Psoas muscle (tissue), 8 donors: ENCODE measurements around the gene KLRC3. TPM values are rescaled to one million over a fixed set of nuclear protein-coding genes. Genes with fewer than 3 reads are reported as not detected.

Source experiments
- ATAC-seq, 4 donors: fragments of 200-7000 bp; cut with Tn5 transposase; one replicate each; pipeline ENCODE4 v1.9.1; 2020; ENCODE audit warnings: moderate library complexity in 3 of 4, mild to moderate bottlenecking in 2 of 4
- DNase-seq, 2 donors: peaks; one replicate each; pipeline ENCODE4 v3.0.0-alpha.2; 2020
- H3K27ac ChIP-seq: fragments of 200-600 bp; one replicate; pipeline ENCODE4 v1.8.0; 2022
- H3K27me3 ChIP-seq, 3 donors: fragments of 200-600 bp in 1 of 3; one replicate each; pipeline versions ENCODE4 v1.6.1 to v1.8.0; 2013 to 2022; ENCODE audit warnings: low read length in 2 of 3, mild to moderate bottlenecking in 2 of 3, moderate library complexity in 1 of 3; ENCODE audit not compliant: insufficient read depth in 3 of 3
- H3K36me3 ChIP-seq, 2 donors: fragments of 200-600 bp in 1 of 2; one replicate each; pipeline versions ENCODE4 v1.6.1 to v1.8.0; 2013 to 2022; ENCODE audit warnings: low read depth in 1 of 2, mild to moderate bottlenecking in 1 of 2, moderate library complexity in 1 of 2; ENCODE audit not compliant: insufficient read depth in 1 of 2
- H3K4me1 ChIP-seq: fragments of 200-600 bp; one replicate; pipeline ENCODE4 v1.8.0; 2022
- H3K4me3 ChIP-seq: fragments of 200-600 bp; one replicate; pipeline ENCODE4 v1.8.0; 2022; ENCODE audit warnings: mild to moderate bottlenecking
- H3K9me3 ChIP-seq: fragments of 200-600 bp; one replicate; pipeline ENCODE4 v1.8.0; 2022
- WGBS, 3 donors: extraction: QIAGEN DNeasy Blood & Tissue Kit; methylation state at CpG; one replicate each; pipeline versions ENCODE4 v1.1.6 to v1.1.7; 2013; 5-methylcytosine and 5-hydroxymethylcytosine counted together
- intact Hi-C, 2 donors: fragments of 100-400 bp; cut with DNase I; formaldehyde crosslinking; loops; one replicate each; pipeline versions ENCODE4 v1.11.0 to v1.14.2; 2022
- polyA plus RNA-seq, 3 donors: library from polyadenylated mRNA; stranded (reverse); fragments of 200-250 nt; gene quantifications; one replicate each; pipeline ENCODE4 v1.2.3, GENCODE V29; 2013
- total RNA-seq, 4 donors: library from RNA; stranded (reverse); fragmentation: NEBNext Ultra II Directional in 2 of 4; extraction: Animal tissue kit (Norgen Biotek cat#: 25700) in 2 of 4; gene quantifications; one replicate each; pipeline versions ENCODE4 v1.2.1 to v1.2.4, GENCODE V29; 2021 to 2023
- TF ChIP-seq, protein P1 (sequence below): fragments of 200-600 bp; IDR thresholded peaks from one replicate; pipeline ENCODE4 v1.8.0; 2022; ENCODE audit warnings: antibody characterized with exemption
- donor health status: healthy with polysubstance abuse.
- donor health status: DM: no; HTN: no; CAD: no; lungs with moderate emphysema.
- donor health status: Bipolar disorder and iron deficiency.
- donor health status: healthy.
- donor health status: DM: yes; HTN: yes; CAD: no.
- donor health status: DM: no; HTN: no; CAD: no.
- donor health status: DM: no; HTN: no; CAD: no.
- donor health status: DM: yes; HTN: yes; CAD: no.

KLRC3 gene
- total and polyA plus RNA-seq, 7 donors = not detected

DNA sequence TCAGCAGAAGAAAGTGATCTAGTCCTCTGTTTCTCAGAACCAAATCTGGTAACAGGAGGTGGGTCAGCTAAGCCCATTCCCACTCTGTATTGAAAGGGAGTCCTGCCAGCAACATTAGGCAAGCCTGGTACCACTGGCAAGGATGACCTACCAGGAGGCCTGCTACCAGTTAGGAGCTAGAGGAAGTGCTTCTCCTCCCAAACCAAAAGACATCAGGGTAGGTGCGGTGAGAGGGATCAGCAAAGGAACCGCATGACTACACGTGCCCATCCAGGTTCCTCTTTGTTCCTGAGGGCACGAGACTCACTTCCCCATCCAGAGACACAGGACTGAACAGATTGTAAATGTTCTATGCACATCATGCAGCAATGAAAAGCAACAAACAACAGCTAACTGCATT is 13.7 kb downstream of the KLRC3 start:
- peaks cover 11% of the 10 kb centered on the region for H3K9me3 ChIP-seq
- no peak overlapping the region for H3K4me3 ChIP-seq
- H3K27ac ChIP-seq = no peak overlapping the region
- intact Hi-C loops = no loop called here
- WGBS, 3 donors = 61 to 77% (median 63%) methylated on average over 4 of the region's 4 CpGs
- no peaks in the 10 kb centered on the region for H3K36me3 ChIP-seq
- TF ChIP-seq, protein P1, sequence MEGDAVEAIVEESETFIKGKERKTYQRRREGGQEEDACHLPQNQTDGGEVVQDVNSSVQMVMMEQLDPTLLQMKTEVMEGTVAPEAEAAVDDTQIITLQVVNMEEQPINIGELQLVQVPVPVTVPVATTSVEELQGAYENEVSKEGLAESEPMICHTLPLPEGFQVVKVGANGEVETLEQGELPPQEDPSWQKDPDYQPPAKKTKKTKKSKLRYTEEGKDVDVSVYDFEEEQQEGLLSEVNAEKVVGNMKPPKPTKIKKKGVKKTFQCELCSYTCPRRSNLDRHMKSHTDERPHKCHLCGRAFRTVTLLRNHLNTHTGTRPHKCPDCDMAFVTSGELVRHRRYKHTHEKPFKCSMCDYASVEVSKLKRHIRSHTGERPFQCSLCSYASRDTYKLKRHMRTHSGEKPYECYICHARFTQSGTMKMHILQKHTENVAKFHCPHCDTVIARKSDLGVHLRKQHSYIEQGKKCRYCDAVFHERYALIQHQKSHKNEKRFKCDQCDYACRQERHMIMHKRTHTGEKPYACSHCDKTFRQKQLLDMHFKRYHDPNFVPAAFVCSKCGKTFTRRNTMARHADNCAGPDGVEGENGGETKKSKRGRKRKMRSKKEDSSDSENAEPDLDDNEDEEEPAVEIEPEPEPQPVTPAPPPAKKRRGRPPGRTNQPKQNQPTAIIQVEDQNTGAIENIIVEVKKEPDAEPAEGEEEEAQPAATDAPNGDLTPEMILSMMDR = no peak
- H3K4me1 ChIP-seq = no peaks in the 10 kb centered on the region
- DNase-seq (no peak), ATAC-seq (no peak)
- H3K27me3 ChIP-seq = no peaks in the 10 kb centered on the region

DNA sequence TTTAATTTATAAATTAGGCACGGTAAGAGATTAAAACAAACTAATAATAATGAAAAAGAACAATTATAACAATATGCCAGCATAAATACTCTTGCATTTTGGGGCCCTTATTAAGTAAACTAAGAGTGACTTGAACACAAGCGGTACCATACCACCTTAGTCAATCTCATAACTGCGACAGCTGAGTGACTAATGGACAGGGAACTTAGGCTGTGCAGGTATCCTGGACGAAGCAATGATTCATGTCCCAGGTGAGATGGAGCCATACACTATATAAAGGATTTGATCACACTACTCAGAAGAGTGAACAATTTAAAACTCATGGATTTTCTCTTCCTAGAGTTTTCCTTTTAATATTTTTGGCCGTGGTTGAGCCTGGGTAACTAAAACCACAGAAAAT is 15.1 kb downstream of the KLRC3 start:
- Histone ChIP-seq H3K9me3 (peaks cover 11% of the 10 kb centered on the region), H3K4me3 (no peak overlapping the region), H3K36me3 (no peaks in the 10 kb centered on the region), H3K27me3 (no peaks in the 10 kb centered on the region), H3K4me1 (no peaks in the 10 kb centered on the region), H3K27ac (no peak overlapping the region)
- TF ChIP-seq, protein P1 = no peak
- ATAC-seq (no peak), DNase-seq (no peak)
- WGBS, 3 donors = 91 to 96% (median 94%) methylated on average over 5 of the region's 5 CpGs
- intact Hi-C loops = no loop called here

GRCh38 chr12:10404798-10405197 is 15.6 kb downstream of the KLRC3 start:
- TF ChIP-seq, protein P1 = no peak
- ATAC-seq = no peak
- Histone ChIP-seq H3K4me1 (no peaks in the 10 kb centered on the region), H3K36me3 (no peaks in the 10 kb centered on the region), H3K9me3 (peaks cover 11% of the 10 kb centered on the region), H3K27me3 (no peaks in the 10 kb centered on the region), H3K27ac (no peak overlapping the region), H3K4me3 (no peak overlapping the region)
- DNase-seq = no peak
- intact Hi-C loops = no loop called here

DNA sequence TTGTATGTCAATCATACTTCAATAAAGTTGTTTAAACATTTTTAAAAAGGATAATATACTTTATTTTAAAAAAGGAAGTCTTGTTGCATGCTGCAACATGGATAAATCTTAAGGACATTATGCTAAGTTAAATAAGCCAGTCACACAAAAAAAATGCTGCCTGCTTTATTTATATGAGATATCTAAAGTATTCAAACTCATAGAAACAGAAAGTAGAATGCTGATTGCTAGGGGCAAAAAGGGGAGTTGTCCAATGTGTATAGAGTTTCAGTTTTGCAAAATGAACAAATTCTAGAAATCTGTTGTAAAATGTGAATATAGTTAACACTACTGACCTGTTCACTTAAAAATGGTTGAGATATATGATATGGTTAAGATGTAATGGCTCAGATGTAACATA is 19.6 kb downstream of the KLRC3 start:
- no peak overlapping the region for H3K4me3 ChIP-seq
- DNase-seq (no peak), ATAC-seq (no peak)
- no peaks in the 10 kb centered on the region for H3K27me3 ChIP-seq
- intact Hi-C loops = no loop called here
- peaks cover 11% of the 10 kb centered on the region for H3K9me3 ChIP-seq
- no peak overlapping the region for H3K27ac ChIP-seq
- no peaks in the 10 kb centered on the region for H3K36me3 ChIP-seq
- TF ChIP-seq, protein P1 = no peak
- no peaks in the 10 kb centered on the region for H3K4me1 ChIP-seq

- WGBS, 3 donors = 63 to 83% (median 75%) methylated on average over 2 of the region's 2 CpGs
- Histone ChIP-seq H3K27me3 (no peaks in the 10 kb centered on the region), H3K4me3 (no peak overlapping the region), H3K27ac (no peak overlapping the region), H3K4me1 (no peaks in the 10 kb centered on the region), H3K9me3 (no peaks in the 10 kb centered on the region), H3K36me3 (no peaks in the 10 kb centered on the region)
- intact Hi-C loops = no loop called here
- DNase-seq (no peak), ATAC-seq (no peak)
- TF ChIP-seq, protein P1 = no peak
Measured at GRCh38 chr12:10398168-10398567, 22.2 kb downstream of the KLRC3 start.
